Uterus (tissue), 4 donors: ENCODE measurements around the gene SLC28A2. TPM values are rescaled to one million over a fixed set of nuclear protein-coding genes. Genes with fewer than 3 reads are reported as not detected.

Experiments
- DNase-seq, 2 donors: peaks; one replicate each; pipeline ENCODE4 v3.0.0-alpha.2; 2019 to 2020
- H3K27ac ChIP-seq, 2 donors: fragments of 200-600 bp; sonication (generic); 1 replicate in 1 of 2; 2 replicates in 1 of 2; pipeline ENCODE4 v1.5.1; 2016 to 2018
- H3K27me3 ChIP-seq, 2 donors: fragments of 200-600 bp; sonication (generic); one replicate each; pipeline ENCODE4 v1.5.1; 2018 to 2019; ENCODE audit warnings: control low read depth in 1 of 2
- H3K36me3 ChIP-seq, 2 donors: fragments of 200-600 bp; sonication (generic); one replicate each; pipeline ENCODE4 v1.5.1; 2019; ENCODE audit warnings: control low read depth in 1 of 2
- H3K4me1 ChIP-seq, 2 donors: fragments of 200-600 bp; sonication (generic); one replicate each; pipeline ENCODE4 v1.5.1; 2018 to 2019; ENCODE audit warnings: control low read depth in 1 of 2
- H3K4me3 ChIP-seq, 2 donors: fragments of 200-600 bp; sonication (generic); 1 replicate in 1 of 2; 2 replicates in 1 of 2; pipeline ENCODE4 v1.5.1; 2018 to 2019; ENCODE audit warnings: mild to moderate bottlenecking in 1 of 2
- H3K9me3 ChIP-seq, 2 donors: fragments of 200-600 bp; sonication (generic); one replicate each; pipeline ENCODE4 v1.5.1; 2019; ENCODE audit warnings: control low read depth in 1 of 2
- CTCF ChIP-seq, 4 experiments: fragments of 200-600 bp in 2 of 4; fragments of 450-650 bp in 2 of 4; sonication (generic) in 2 of 4; IDR thresholded peaks; one replicate each; pipeline ENCODE4 v1.5.1; 2016 to 2019; ENCODE audit warnings: antibody characterized with exemption in 4 of 4, mild to moderate bottlenecking in 2 of 4, moderate library complexity in 1 of 4
- POLR2A ChIP-seq, 2 donors: fragments of 450-650 bp; IDR thresholded peaks; one replicate each; pipeline ENCODE4 v1.6.1; 2016; ENCODE audit warnings: antibody characterized with exemption in 2 of 2, mild to moderate bottlenecking in 1 of 2, moderate library complexity in 1 of 2
- intact Hi-C: fragments of 100-400 bp; cut with DNase I; formaldehyde crosslinking; loops from one replicate; pipeline ENCODE4 v1.15.1; 2023; ENCODE audit warnings: low total_unique reads
- total RNA-seq, 4 donors: library from RNA; depleted of rRNA in 3 of 4; stranded (reverse); fragments of >200 nt in 3 of 4; gene quantifications; one replicate each; pipeline versions ENCODE4 v1.1.0 to v1.2.4, GENCODE V29; 2014 to 2023
- donor health status: DM: yes; HTN: yes; CAD: no.

Gene SLC28A2
- total RNA-seq, 4 donors from 2014 or later: not detected

- DNase-seq: no peak
- no peaks in the 10 kb centered on the region for H3K27me3 ChIP-seq
- H3K27ac ChIP-seq: no peak overlapping the region
- intact Hi-C loops: no loop called here
- no peaks in the 10 kb centered on the region for H3K4me1 ChIP-seq
- no peak overlapping the region for H3K4me3 ChIP-seq
- H3K9me3 ChIP-seq: no peaks in the 10 kb centered on the region
- TF ChIP-seq POLR2A (IDR thresholded peaks at IDR 0.05) (no peak), CTCF (IDR thresholded peaks at IDR 0.05) (no peak)
- no peaks in the 10 kb centered on the region for H3K36me3 ChIP-seq
Observed at GRCh38 chr15:45221967-45222366, 30.1 kb upstream of the SLC28A2 start.

DNA sequence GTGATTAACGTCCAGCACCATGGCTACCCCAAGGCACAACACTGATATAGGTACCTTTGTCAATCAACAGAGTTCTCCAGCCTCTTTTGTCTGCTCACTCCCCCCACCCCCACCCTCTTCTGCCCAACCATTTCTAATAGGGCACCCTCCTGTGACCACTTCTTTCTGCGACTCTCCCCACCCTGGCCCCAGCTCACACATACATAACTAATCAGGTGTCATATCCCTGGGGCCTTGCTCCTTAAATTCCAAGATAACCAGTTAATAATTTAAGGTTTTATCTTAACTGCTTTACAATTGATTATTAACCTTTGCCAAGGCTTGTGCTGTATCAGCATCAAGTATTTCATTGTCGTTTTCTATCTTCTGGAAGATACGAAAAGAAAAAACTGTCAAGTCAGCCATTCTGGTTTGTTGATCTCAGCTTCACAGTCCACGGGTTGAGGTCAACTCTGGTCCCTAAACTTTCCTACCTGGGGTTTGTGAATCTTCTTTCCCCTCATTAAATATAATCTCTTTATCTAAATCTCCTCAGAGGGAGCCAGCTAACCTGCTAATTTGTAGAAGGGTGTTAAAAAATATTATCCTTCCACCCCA is 27.3 kb upstream of the SLC28A2 start:
- H3K4me1 ChIP-seq: no peaks in the 10 kb centered on the region
- H3K36me3 ChIP-seq: no peaks in the 10 kb centered on the region
- H3K27me3 ChIP-seq: no peaks in the 10 kb centered on the region
- no peak overlapping the region for H3K4me3 ChIP-seq
- H3K27ac ChIP-seq: no peak overlapping the region
- no peaks in the 10 kb centered on the region for H3K9me3 ChIP-seq
- intact Hi-C loops: no loop called here
- TF ChIP-seq POLR2A (IDR thresholded peaks at IDR 0.05) (no peak), CTCF (IDR thresholded peaks at IDR 0.05) (no peak)
- DNase-seq: no peak

DNA sequence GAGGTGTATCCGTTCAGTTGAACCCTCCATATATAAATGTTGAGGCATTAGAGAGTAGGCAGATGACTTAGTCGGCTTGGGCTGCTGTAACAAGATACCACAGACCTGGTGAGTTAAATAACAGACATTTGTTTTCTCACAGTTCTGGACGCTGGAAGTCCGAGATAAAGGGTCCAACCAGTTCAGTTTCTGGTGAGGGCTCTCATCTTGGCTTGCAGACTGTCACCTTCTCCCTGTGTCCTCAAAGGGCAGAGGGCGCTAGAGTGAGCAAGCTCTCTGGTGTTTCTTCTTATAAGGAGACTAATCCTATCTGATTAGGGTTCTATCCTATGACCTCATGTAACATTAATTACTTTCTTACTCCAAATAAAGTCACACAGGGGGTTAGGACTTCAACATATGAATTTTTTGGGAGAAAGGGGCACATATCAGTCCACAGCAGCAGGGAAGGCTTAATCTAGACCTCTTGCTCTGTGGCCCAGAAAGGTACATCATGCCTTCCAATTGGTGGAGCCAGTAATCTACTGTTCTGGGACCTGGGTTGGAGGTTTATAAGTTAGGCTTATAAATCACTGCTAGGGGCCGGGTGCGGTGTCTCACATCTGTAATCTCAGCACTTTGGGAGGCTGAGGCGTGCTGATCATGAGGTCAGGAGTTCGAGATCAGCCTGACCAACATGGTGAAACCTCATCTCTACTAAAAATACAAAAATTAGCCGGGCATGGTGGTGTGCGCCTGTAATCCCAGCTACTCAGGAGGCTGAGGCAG is 26.3 kb upstream of the SLC28A2 start:
- H3K27me3 ChIP-seq: no peaks in the 10 kb centered on the region
- H3K4me1 ChIP-seq: no peaks in the 10 kb centered on the region
- no peak for DNase-seq
- H3K27ac ChIP-seq: no peak overlapping the region
- no peak for TF ChIP-seq CTCF (IDR thresholded peaks at IDR 0.05)
- TF ChIP-seq POLR2A (IDR thresholded peaks at IDR 0.05): no peak
- no peak overlapping the region for H3K4me3 ChIP-seq
- no peaks in the 10 kb centered on the region for H3K9me3 ChIP-seq
- H3K36me3 ChIP-seq: no peaks in the 10 kb centered on the region
- intact Hi-C loops: no loop called here

DNA sequence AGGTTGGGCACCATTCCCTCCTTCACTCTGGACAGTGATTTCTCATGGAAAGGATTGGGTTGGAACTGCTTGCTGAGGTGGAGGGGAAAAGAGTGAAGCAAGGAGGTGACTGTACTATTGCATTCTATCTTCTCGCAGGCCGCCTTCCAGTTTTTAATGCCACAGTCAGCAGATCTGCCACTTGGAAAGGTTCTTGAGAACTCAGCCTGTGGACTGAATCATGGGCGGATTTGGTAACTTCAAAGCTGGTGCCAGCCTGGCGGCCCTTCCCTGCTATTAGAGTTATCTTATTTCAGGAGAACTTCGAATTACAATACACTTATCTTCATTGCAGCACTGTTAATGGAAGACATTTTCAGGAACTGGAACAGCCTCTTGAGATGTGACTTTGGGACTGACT is 23.1 kb upstream of the SLC28A2 start:
- no peak overlapping the region for H3K27ac ChIP-seq
- no peak overlapping the region for H3K4me3 ChIP-seq
- TF ChIP-seq POLR2A (IDR thresholded peaks at IDR 0.05) (no peak), CTCF (IDR thresholded peaks at IDR 0.05) (no peak)
- no peaks in the 10 kb centered on the region for H3K27me3 ChIP-seq
- intact Hi-C loops: no loop called here
- H3K36me3 ChIP-seq: no peaks in the 10 kb centered on the region
- no peak for DNase-seq
- H3K4me1 ChIP-seq: no peaks in the 10 kb centered on the region
- no peaks in the 10 kb centered on the region for H3K9me3 ChIP-seq

- no peak overlapping the region for H3K27ac ChIP-seq
- no peaks in the 10 kb centered on the region for H3K4me1 ChIP-seq
- no peaks in the 10 kb centered on the region for H3K36me3 ChIP-seq
- TF ChIP-seq CTCF (IDR thresholded peaks at IDR 0.05) (no peak), POLR2A (IDR thresholded peaks at IDR 0.05) (no peak)
- no peaks in the 10 kb centered on the region for H3K27me3 ChIP-seq
- no peaks in the 10 kb centered on the region for H3K9me3 ChIP-seq
- no peak for DNase-seq
- H3K4me3 ChIP-seq: no peak overlapping the region
- intact Hi-C loops: no loop called here
Observed at GRCh38 chr15:45230245-45230965, 21.6 kb upstream of the SLC28A2 start.
